Measurements from ENCODE around the gene PTPMT1.

DNA sequence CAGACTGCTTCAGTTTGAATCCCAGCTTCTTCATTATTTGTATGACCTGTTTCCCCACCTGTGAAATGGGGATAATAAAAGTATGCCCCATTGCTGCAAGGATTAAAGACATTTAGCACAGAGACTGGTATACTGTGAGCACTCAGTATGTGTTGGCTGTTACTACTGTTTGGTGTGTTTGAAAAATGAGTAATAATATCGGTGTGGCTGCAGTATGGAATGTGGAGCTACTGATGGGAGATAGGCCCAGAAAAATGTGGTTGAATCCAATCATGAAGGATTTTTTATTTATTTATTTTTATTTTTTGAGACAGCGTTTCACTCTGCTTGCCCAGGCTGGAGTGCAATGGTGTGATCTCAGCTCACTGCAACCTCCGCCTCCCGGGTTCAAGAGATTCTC lies 37.9 kb downstream of the PTPMT1 start:
- TF ChIP-seq POLR2A (IDR thresholded peaks at IDR 0.05; ENCODE audit: low read length) (no peak), GATA1 (IDR thresholded peaks at IDR 0.05; ENCODE audit: low read depth, low read length) (no peak)

Data from erythroblast (primary cell).